GM23338 (cell line): Measurements from ENCODE around the gene GNAI2. TPM values are rescaled to one million over a fixed set of nuclear protein-coding genes. Genes with fewer than 3 reads are reported as not detected.

Source experiments
- ATAC-seq: fragments of 200-7000 bp; cut with Tn5 transposase; 3 replicates; pipeline ENCODE4 v1.9.1; 2020
- DNase-seq: peaks from one replicate; pipeline ENCODE4 v3.0.0-alpha.2; 2015; ENCODE audit warnings: low spot score
- H2AFZ ChIP-seq: fragments of 200-600 bp; sonication (generic); 2 replicates; pipeline ENCODE4 v1.8.0; 2016; ENCODE audit warnings: antibody characterized with exemption, mild to moderate bottlenecking, moderate library complexity
- H3F3A ChIP-seq: fragments of 200-600 bp; sonication (generic); replicated peaks from 2 replicates; pipeline ENCODE4 v1.8.0; 2017; ENCODE audit warnings: antibody characterized with exemption, mixed run types, low read depth
- H3K27ac ChIP-seq: fragments of 200-600 bp; sonication (generic); 2 replicates; pipeline ENCODE4 v1.6.1; 2016; ENCODE audit warnings: low read depth
- H3K27me3 ChIP-seq: fragments of 200-600 bp; sonication (generic); 2 replicates; pipeline ENCODE4 v1.8.0; 2016; ENCODE audit warnings: mild to moderate bottlenecking, mixed run types, moderate library complexity; ENCODE audit not compliant: insufficient read depth
- H3K36me3 ChIP-seq: fragments of 200-600 bp; sonication (generic); 2 replicates; pipeline ENCODE4 v1.8.0; 2016; ENCODE audit warnings: mild to moderate bottlenecking; ENCODE audit not compliant: insufficient read depth
- H3K4me1 ChIP-seq: fragments of 200-600 bp; sonication (generic); 2 replicates; pipeline ENCODE4 v1.8.0; 2016; ENCODE audit warnings: mild to moderate bottlenecking, moderate library complexity; ENCODE audit not compliant: insufficient read depth
- H3K4me2 ChIP-seq: fragments of 200-600 bp; sonication (generic); 2 replicates; pipeline ENCODE4 v1.7.1; 2017; ENCODE audit warnings: mixed run types
- H3K4me3 ChIP-seq: fragments of 200-600 bp; sonication (generic); 2 replicates; pipeline ENCODE4 v1.6.1; 2016; ENCODE audit warnings: mixed run types
- H3K79me2 ChIP-seq: fragments of 200-600 bp; sonication (generic); replicated peaks from 2 replicates; pipeline ENCODE4 v1.8.0; 2017; ENCODE audit warnings: mild to moderate bottlenecking; ENCODE audit not compliant: insufficient read depth
- H3K9me2 ChIP-seq: fragments of 200-600 bp; sonication (generic); 2 replicates; pipeline ENCODE4 v1.8.0; 2017; ENCODE audit not compliant: insufficient read depth
- H4K20me1 ChIP-seq: fragments of 200-600 bp; sonication (generic); replicated peaks from 2 replicates; pipeline ENCODE4 v1.8.0; 2017; ENCODE audit warnings: mild to moderate bottlenecking; ENCODE audit not compliant: insufficient read depth
- H3K27ac Mint-ChIP-seq: 2 replicates; pipeline ENCODE4 v1.8.0; 2020; ENCODE audit warnings: inconsistent platforms, mild to moderate bottlenecking, moderate library complexity, mixed read lengths
- H3K27me3 Mint-ChIP-seq: 3 replicates; pipeline ENCODE4 v1.8.0; 2022; ENCODE audit warnings: low read depth, mild to moderate bottlenecking, moderate library complexity, mixed read lengths, inconsistent platforms; ENCODE audit not compliant: insufficient read depth, poor library complexity
- H3K36me3 Mint-ChIP-seq: 3 replicates; pipeline ENCODE4 v1.8.0; 2021; ENCODE audit warnings: low read depth, mild to moderate bottlenecking, inconsistent platforms, moderate library complexity, mixed read lengths
- H3K4me1 Mint-ChIP-seq: 3 replicates; pipeline ENCODE4 v1.8.0; 2020; ENCODE audit warnings: mild to moderate bottlenecking, inconsistent platforms, mixed read lengths
- H3K4me3 Mint-ChIP-seq: 3 replicates; pipeline ENCODE4 v1.8.0; 2021; ENCODE audit warnings: moderate library complexity, mild to moderate bottlenecking, inconsistent platforms, mixed read lengths
- H3K9me3 Mint-ChIP-seq: 3 replicates; pipeline ENCODE4 v1.8.0; 2020; ENCODE audit warnings: moderate library complexity, mild to moderate bottlenecking, inconsistent platforms, mixed read lengths
- CREB1 ChIP-seq: fragments of 250-450 bp; sonication (Bioruptor Pico); IDR thresholded peaks from 2 replicates; pipeline ENCODE4 v1.5.0; 2020; ENCODE audit warnings: low read depth, mild to moderate bottlenecking, moderate library complexity
- CTCF ChIP-seq, 2 experiments: fragments of 200-600 bp in 1 of 2; sonication (generic) in 1 of 2; conservative IDR thresholded peaks; 2 replicates each; pipeline versions ENCODE4 v1.5.1 to v1.6.1; 2016 to 2017; ENCODE audit warnings: antibody characterized with exemption in 2 of 2, low read depth in 2 of 2, mild to moderate bottlenecking in 2 of 2, moderate library complexity in 1 of 2
- EZH2 ChIP-seq: fragments of 200-600 bp; sonication (generic); IDR thresholded peaks from one replicate; pipeline ENCODE4 v1.8.0; 2017; ENCODE audit warnings: antibody characterized with exemption, mild to moderate bottlenecking, low read depth; ENCODE audit not compliant: unreplicated experiment
- EZH2phosphoT487 ChIP-seq: fragments of 200-600 bp; sonication (generic); IDR thresholded peaks from one replicate; pipeline ENCODE4 v1.8.1; 2018; ENCODE audit warnings: antibody characterized with exemption; ENCODE audit not compliant: unreplicated experiment
- JUNB ChIP-seq: IDR thresholded peaks from one replicate; pipeline ENCODE4 v1.6.1; 2016; ENCODE audit warnings: antibody characterized with exemption; ENCODE audit not compliant: unreplicated experiment
- NANOG ChIP-seq: IDR thresholded peaks from 2 replicates; pipeline ENCODE4 v1.6.1; 2016; ENCODE audit warnings: antibody characterized with exemption, borderline replicate concordance
- POLR2AphosphoS5 ChIP-seq: IDR thresholded peaks from 2 replicates; pipeline ENCODE4 v1.6.1; 2016; ENCODE audit warnings: antibody characterized with exemption, low read depth
- STAT1 ChIP-seq: IDR thresholded peaks from one replicate; pipeline ENCODE4 v1.6.1; 2016; ENCODE audit warnings: antibody characterized with exemption; ENCODE audit not compliant: unreplicated experiment
- ZNF114 ChIP-seq: fragments of 250-450 bp; sonication (Bioruptor Pico); IDR thresholded peaks from 2 replicates; pipeline ENCODE4 v1.5.0; 2020; ENCODE audit warnings: mild to moderate bottlenecking, moderate library complexity
- ZNF331 ChIP-seq: fragments of 250-450 bp; sonication (Bioruptor Pico); IDR thresholded peaks from 2 replicates; pipeline ENCODE4 v1.5.0; 2020; ENCODE audit warnings: low read depth, mild to moderate bottlenecking, moderate library complexity
- ZNF462 ChIP-seq: fragments of 250-450 bp; sonication (Bioruptor Pico); IDR thresholded peaks from 2 replicates; pipeline ENCODE4 v1.5.0; 2020; ENCODE audit warnings: mild to moderate bottlenecking, moderate library complexity
- polyA plus RNA-seq: library from polyadenylated mRNA; unstranded; fragments of >200 nt; fragmentation: Nextera tagmentation; extraction: Ambion mirVana; gene quantifications from 2 replicates; pipeline ENCODE4 v1.2.1, GENCODE V29; 2016
- total RNA-seq: library from RNA; depleted of rRNA; stranded (reverse); fragments of >200 nt; shearing (Covaris generic); gene quantifications from 2 replicates; pipeline ENCODE4 v1.2.3, GENCODE V29; 2014
- TF ChIP-seq, protein P1 (sequence below): IDR thresholded peaks from 2 replicates; pipeline ENCODE4 v1.6.1; 2016; ENCODE audit warnings: antibody characterized with exemption
- TF ChIP-seq, protein P2 (sequence below): IDR thresholded peaks from one replicate; pipeline ENCODE4 v1.6.1; 2018; ENCODE audit warnings: antibody characterized with exemption; ENCODE audit not compliant: unreplicated experiment

The GNAI2 gene
- total and polyA plus RNA-seq, 2 experiments from 2014 or later = 138 to 153 TPM

- peaks cover 28% of the 10 kb centered on the region for H3K4me1 Mint-ChIP-seq
- Histone ChIP-seq H3F3A (peaks cover 17% of the 10 kb centered on the region), H3K27me3 (peaks cover 4% of the 10 kb centered on the region), H3K4me1 (peaks cover 14% of the 10 kb centered on the region), H3K4me3 (no peak overlapping the region), H3K27ac (no peak overlapping the region), H4K20me1 (peaks cover 2% of the 10 kb centered on the region; the same call in 1 of the 2 replicates), H2AFZ (no peak overlapping the region), H3K36me3 (no peaks in the 10 kb centered on the region), H3K9me2 (no peaks in the 10 kb centered on the region), H3K79me2 (peaks cover 11% of the 10 kb centered on the region), H3K4me2 (no peak overlapping the region)
- TF ChIP-seq EZH2 = no peak
- no peak for TF ChIP-seq NANOG
- TF ChIP-seq, protein P1, sequence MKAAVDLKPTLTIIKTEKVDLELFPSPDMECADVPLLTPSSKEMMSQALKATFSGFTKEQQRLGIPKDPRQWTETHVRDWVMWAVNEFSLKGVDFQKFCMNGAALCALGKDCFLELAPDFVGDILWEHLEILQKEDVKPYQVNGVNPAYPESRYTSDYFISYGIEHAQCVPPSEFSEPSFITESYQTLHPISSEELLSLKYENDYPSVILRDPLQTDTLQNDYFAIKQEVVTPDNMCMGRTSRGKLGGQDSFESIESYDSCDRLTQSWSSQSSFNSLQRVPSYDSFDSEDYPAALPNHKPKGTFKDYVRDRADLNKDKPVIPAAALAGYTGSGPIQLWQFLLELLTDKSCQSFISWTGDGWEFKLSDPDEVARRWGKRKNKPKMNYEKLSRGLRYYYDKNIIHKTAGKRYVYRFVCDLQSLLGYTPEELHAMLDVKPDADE = no peak
- TF ChIP-seq POLR2AphosphoS5 = no peak
- no peak for TF ChIP-seq ZNF462 (CRISPR knock-in tag)
- TF ChIP-seq EZH2phosphoT487 = no peak
- TF ChIP-seq CTCF (conservative IDR thresholded peaks at IDR 0.05; ENCODE audit: low read depth in 2 of 2) = no peak
- TF ChIP-seq, protein P2, sequence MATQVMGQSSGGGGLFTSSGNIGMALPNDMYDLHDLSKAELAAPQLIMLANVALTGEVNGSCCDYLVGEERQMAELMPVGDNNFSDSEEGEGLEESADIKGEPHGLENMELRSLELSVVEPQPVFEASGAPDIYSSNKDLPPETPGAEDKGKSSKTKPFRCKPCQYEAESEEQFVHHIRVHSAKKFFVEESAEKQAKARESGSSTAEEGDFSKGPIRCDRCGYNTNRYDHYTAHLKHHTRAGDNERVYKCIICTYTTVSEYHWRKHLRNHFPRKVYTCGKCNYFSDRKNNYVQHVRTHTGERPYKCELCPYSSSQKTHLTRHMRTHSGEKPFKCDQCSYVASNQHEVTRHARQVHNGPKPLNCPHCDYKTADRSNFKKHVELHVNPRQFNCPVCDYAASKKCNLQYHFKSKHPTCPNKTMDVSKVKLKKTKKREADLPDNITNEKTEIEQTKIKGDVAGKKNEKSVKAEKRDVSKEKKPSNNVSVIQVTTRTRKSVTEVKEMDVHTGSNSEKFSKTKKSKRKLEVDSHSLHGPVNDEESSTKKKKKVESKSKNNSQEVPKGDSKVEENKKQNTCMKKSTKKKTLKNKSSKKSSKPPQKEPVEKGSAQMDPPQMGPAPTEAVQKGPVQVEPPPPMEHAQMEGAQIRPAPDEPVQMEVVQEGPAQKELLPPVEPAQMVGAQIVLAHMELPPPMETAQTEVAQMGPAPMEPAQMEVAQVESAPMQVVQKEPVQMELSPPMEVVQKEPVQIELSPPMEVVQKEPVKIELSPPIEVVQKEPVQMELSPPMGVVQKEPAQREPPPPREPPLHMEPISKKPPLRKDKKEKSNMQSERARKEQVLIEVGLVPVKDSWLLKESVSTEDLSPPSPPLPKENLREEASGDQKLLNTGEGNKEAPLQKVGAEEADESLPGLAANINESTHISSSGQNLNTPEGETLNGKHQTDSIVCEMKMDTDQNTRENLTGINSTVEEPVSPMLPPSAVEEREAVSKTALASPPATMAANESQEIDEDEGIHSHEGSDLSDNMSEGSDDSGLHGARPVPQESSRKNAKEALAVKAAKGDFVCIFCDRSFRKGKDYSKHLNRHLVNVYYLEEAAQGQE = no peak
- no peak for TF ChIP-seq JUNB
- TF ChIP-seq STAT1 = no peak
- TF ChIP-seq CREB1 (CRISPR knock-in tag) = no peak
- no peak for TF ChIP-seq ZNF331 (CRISPR knock-in tag)
- no peak for TF ChIP-seq ZNF114
- no peaks in the 10 kb centered on the region for H3K36me3 Mint-ChIP-seq
- H3K4me3 Mint-ChIP-seq = no peak overlapping the region
- ATAC-seq (no peak), DNase-seq (no peak)
- no peaks in the 10 kb centered on the region for H3K9me3 Mint-ChIP-seq
- H3K27me3 Mint-ChIP-seq = peaks cover 22% of the 10 kb centered on the region
- H3K27ac Mint-ChIP-seq = no peak overlapping the region
These were observed 4.4 kb upstream of the GNAI2 start for GRCh38 chr3:50231581-50231980.
